HEK293 (cell line): ENCODE data around the gene SLC22A3.
A peak's percentile ranks its signal among the peaks of the same experiment; 100 is the strongest.

Source experiments
- CTCF ChIA-PET: fragments of 350-600 bp; formaldehyde crosslinking; extraction: SDS; loops from one replicate; lab custom pipeline; 2021; ENCODE audit warnings: antibody characterized with exemption; lab: Yijun Ruan, JAX
- POLR2A ChIA-PET: fragments of 300-600 bp; formaldehyde crosslinking; extraction: SDS; loops from one replicate; lab custom pipeline; 2020; ENCODE audit warnings: antibody characterized with exemption, inconsistent platforms; lab: Yijun Ruan, JAX
- H3K27ac ChIP-seq: fragments of 200-500 bp; sonication (Bioruptor generic); 2 replicates; pipeline ENCODE4 v1.5.1; 2014; ENCODE audit warnings: low read depth, low read length, control low read depth, inconsistent platforms; ENCODE audit errors: extremely low read depth
- H3K36me3 ChIP-seq, 2 experiments: fragments of 200-500 bp in 1 of 2; sonication (Bioruptor generic) in 1 of 2; 1 replicate in 1 of 2; 2 replicates in 1 of 2; pipeline ENCODE4 v1.5.1; 2014 to 2017; ENCODE audit warnings: inconsistent platforms in 2 of 2, low read length in 2 of 2; ENCODE audit not compliant: control insufficient read depth in 2 of 2, insufficient read depth in 1 of 2
- H3K4me1 ChIP-seq: fragments of 200-500 bp; sonication (Bioruptor generic); 2 replicates; pipeline ENCODE4 v1.5.1; 2014; ENCODE audit warnings: mild to moderate bottlenecking, low read length, inconsistent platforms; ENCODE audit not compliant: control insufficient read depth, insufficient read depth
- H3K4me3 ChIP-seq: 2 replicates; pipeline ENCODE4 v1.5.1; 2011; ENCODE audit warnings: low read depth, mild to moderate bottlenecking, control low read depth, low read length, moderate library complexity
- H3K9me3 ChIP-seq: fragments of 200-500 bp; sonication (Bioruptor generic); 2 replicates; pipeline ENCODE4 v1.5.1; 2014; ENCODE audit warnings: low read depth, low read length, inconsistent platforms; ENCODE audit not compliant: control insufficient read depth, insufficient read depth
- FEZF1 ChIP-seq: fragments of 450-650 bp; formaldehyde crosslinking; IDR thresholded peaks from 2 replicates; pipeline ENCODE4 v1.5.1; 2016; ENCODE audit warnings: missing biosample characterization, missing genetic modification characterization
- GLI4 ChIP-seq: fragments of 450-650 bp; formaldehyde crosslinking; IDR thresholded peaks from 2 replicates; pipeline ENCODE4 v1.5.1; 2016; ENCODE audit warnings: missing biosample characterization, missing genetic modification characterization
- KLF8 ChIP-seq: fragments of 450-650 bp; formaldehyde crosslinking; IDR thresholded peaks from 2 replicates; pipeline ENCODE4 v1.5.1; 2016; ENCODE audit warnings: missing biosample characterization, missing genetic modification characterization
- KLF9 ChIP-seq: fragments of 450-650 bp; formaldehyde crosslinking; IDR thresholded peaks from 2 replicates; pipeline ENCODE4 v1.5.1; 2016; ENCODE audit warnings: missing biosample characterization, missing genetic modification characterization, low read depth
- TCF7L2 ChIP-seq: IDR thresholded peaks from 2 replicates; pipeline ENCODE4 v1.6.1; 2011; ENCODE audit warnings: low read depth, mild to moderate bottlenecking, inconsistent platforms, low read length, moderate library complexity, borderline replicate concordance
- ZBTB8A ChIP-seq: fragments of 450-650 bp; formaldehyde crosslinking; IDR thresholded peaks from 2 replicates; pipeline ENCODE4 v1.5.1; 2016; ENCODE audit warnings: missing biosample characterization, missing genetic modification characterization
- ZNF114 ChIP-seq: fragments of 450-650 bp; formaldehyde crosslinking; IDR thresholded peaks from 2 replicates; pipeline ENCODE4 v1.5.0; 2017; ENCODE audit warnings: missing biosample characterization, missing genetic modification characterization
- ZNF19 ChIP-seq: fragments of 450-650 bp; formaldehyde crosslinking; IDR thresholded peaks from 2 replicates; pipeline ENCODE4; 2016; ENCODE audit warnings: missing biosample characterization, missing genetic modification characterization, low read depth
- ZNF391 ChIP-seq: fragments of 450-650 bp; formaldehyde crosslinking; IDR thresholded peaks from 2 replicates; pipeline ENCODE4 v1.5.1; 2016; ENCODE audit warnings: low read depth, missing biosample characterization, missing genetic modification characterization, borderline replicate concordance
- ZNF416 ChIP-seq: fragments of 450-650 bp; formaldehyde crosslinking; IDR thresholded peaks from 2 replicates; pipeline ENCODE4 v1.5.1; 2016; ENCODE audit warnings: missing biosample characterization, missing genetic modification characterization
- ZNF510 ChIP-seq: fragments of 450-650 bp; formaldehyde crosslinking; IDR thresholded peaks from 2 replicates; pipeline ENCODE4 v1.5.1; 2018; ENCODE audit warnings: mild to moderate bottlenecking, missing genetic modification characterization, missing biosample characterization; ENCODE audit not compliant: insufficient replicate concordance
- ZNF555 ChIP-seq: fragments of 450-650 bp; formaldehyde crosslinking; conservative IDR thresholded peaks from 2 replicates; pipeline ENCODE4 v1.5.1; 2017; ENCODE audit warnings: missing biosample characterization, mild to moderate bottlenecking, missing genetic modification characterization, inconsistent platforms
- ZNF596 ChIP-seq: fragments of 450-650 bp; IDR thresholded peaks from 2 replicates; pipeline ENCODE4 v1.5.0; 2018; ENCODE audit warnings: missing biosample characterization, mild to moderate bottlenecking, missing genetic modification characterization, moderate library complexity
- ZNF76 ChIP-seq: fragments of 450-650 bp; formaldehyde crosslinking; IDR thresholded peaks from 2 replicates; pipeline ENCODE4; 2016; ENCODE audit warnings: low read depth, missing biosample characterization, missing genetic modification characterization, borderline replicate concordance
- ZNF843 ChIP-seq: fragments of 450-650 bp; formaldehyde crosslinking; IDR thresholded peaks from 2 replicates; pipeline ENCODE4 v1.5.1; 2016; ENCODE audit warnings: missing biosample characterization, missing genetic modification characterization
- TF ChIP-seq, protein P1 (sequence below): fragments of 450-650 bp; formaldehyde crosslinking; IDR thresholded peaks from 2 replicates; pipeline ENCODE4 v1.5.1; 2016; ENCODE audit warnings: missing biosample characterization, missing genetic modification characterization
- TF ChIP-seq, protein P2 (sequence below): fragments of 450-650 bp; formaldehyde crosslinking; IDR thresholded peaks from 2 replicates; pipeline ENCODE4 v1.5.1; 2016; ENCODE audit warnings: missing biosample characterization, missing genetic modification characterization, borderline replicate concordance
- TF ChIP-seq, protein P3 (sequence below): fragments of 450-650 bp; formaldehyde crosslinking; IDR thresholded peaks from 2 replicates; pipeline ENCODE4 v1.5.1; 2016; ENCODE audit warnings: missing biosample characterization, missing genetic modification characterization
- TF ChIP-seq, protein P4 (sequence below): fragments of 450-650 bp; formaldehyde crosslinking; IDR thresholded peaks from 2 replicates; pipeline ENCODE4 v1.5.1; 2016; ENCODE audit warnings: missing biosample characterization, missing genetic modification characterization
- TF ChIP-seq, protein P5 (sequence below): fragments of 450-650 bp; formaldehyde crosslinking; IDR thresholded peaks from 2 replicates; pipeline ENCODE4 v1.5.1; 2017; ENCODE audit warnings: missing biosample characterization, mild to moderate bottlenecking, missing genetic modification characterization, moderate library complexity

The SLC22A3 gene

DNA sequence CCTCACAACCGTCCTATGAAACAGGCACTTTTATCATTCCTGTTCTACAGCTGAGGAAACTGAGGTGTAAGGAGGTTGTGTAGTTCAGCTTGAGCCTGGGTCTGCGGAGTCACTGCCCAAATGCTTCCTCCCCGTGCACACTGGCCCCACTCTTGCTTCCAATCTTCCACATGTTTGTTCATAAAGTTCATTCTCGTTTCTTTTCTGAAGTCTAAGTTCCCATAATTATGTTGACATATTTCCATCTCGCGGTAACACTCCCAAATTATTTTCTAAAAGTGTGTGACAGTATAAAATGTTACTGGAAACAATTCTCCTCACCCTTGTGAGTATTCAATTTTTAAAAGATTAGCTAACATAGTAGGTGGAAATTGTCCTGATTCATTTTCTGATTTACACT lies 106.9 kb downstream of the SLC22A3 start:
- TF ChIP-seq ZNF19 (tag by site-specific recombination): no peak
- TF ChIP-seq, protein P1, sequence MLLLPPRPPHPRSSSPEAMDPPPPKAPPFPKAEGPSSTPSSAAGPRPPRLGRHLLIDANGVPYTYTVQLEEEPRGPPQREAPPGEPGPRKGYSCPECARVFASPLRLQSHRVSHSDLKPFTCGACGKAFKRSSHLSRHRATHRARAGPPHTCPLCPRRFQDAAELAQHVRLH (tag by site-specific recombination): no peak
- no peak for TF ChIP-seq ZNF510 (tag by site-specific recombination)
- TF ChIP-seq KLF9 (tag by site-specific recombination): no peak
- no peak for TF ChIP-seq GLI4
- TF ChIP-seq ZNF391 (tag by site-specific recombination): no peak
- no peak for TF ChIP-seq ZBTB8A
- no peak for TF ChIP-seq ZNF555 (tag by site-specific recombination)
- TF ChIP-seq, protein P2, sequence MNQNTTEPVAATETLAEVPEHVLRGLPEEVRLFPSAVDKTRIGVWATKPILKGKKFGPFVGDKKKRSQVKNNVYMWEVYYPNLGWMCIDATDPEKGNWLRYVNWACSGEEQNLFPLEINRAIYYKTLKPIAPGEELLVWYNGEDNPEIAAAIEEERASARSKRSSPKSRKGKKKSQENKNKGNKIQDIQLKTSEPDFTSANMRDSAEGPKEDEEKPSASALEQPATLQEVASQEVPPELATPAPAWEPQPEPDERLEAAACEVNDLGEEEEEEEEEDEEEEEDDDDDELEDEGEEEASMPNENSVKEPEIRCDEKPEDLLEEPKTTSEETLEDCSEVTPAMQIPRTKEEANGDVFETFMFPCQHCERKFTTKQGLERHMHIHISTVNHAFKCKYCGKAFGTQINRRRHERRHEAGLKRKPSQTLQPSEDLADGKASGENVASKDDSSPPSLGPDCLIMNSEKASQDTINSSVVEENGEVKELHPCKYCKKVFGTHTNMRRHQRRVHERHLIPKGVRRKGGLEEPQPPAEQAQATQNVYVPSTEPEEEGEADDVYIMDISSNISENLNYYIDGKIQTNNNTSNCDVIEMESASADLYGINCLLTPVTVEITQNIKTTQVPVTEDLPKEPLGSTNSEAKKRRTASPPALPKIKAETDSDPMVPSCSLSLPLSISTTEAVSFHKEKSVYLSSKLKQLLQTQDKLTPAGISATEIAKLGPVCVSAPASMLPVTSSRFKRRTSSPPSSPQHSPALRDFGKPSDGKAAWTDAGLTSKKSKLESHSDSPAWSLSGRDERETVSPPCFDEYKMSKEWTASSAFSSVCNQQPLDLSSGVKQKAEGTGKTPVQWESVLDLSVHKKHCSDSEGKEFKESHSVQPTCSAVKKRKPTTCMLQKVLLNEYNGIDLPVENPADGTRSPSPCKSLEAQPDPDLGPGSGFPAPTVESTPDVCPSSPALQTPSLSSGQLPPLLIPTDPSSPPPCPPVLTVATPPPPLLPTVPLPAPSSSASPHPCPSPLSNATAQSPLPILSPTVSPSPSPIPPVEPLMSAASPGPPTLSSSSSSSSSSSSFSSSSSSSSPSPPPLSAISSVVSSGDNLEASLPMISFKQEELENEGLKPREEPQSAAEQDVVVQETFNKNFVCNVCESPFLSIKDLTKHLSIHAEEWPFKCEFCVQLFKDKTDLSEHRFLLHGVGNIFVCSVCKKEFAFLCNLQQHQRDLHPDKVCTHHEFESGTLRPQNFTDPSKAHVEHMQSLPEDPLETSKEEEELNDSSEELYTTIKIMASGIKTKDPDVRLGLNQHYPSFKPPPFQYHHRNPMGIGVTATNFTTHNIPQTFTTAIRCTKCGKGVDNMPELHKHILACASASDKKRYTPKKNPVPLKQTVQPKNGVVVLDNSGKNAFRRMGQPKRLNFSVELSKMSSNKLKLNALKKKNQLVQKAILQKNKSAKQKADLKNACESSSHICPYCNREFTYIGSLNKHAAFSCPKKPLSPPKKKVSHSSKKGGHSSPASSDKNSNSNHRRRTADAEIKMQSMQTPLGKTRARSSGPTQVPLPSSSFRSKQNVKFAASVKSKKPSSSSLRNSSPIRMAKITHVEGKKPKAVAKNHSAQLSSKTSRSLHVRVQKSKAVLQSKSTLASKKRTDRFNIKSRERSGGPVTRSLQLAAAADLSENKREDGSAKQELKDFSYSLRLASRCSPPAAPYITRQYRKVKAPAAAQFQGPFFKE (tag by site-specific recombination): no peak
- TF ChIP-seq ZNF843 (tag by site-specific recombination): no peak
- H3K9me3 ChIP-seq: no peaks in the 10 kb centered on the region
- CTCF ChIA-PET: interaction anchor here (0.5 to 3.8 kb wide), 53 partner anchors 8 to 1292 kb away, joined by 3 to 44 read pairs (median 3); no protein-coding TSS in a partner anchor
- no peaks in the 10 kb centered on the region for H3K36me3 ChIP-seq
- no peak overlapping the region for H3K27ac ChIP-seq
- no peak overlapping the region for H3K4me3 ChIP-seq
- H3K4me1 ChIP-seq: no peaks in the 10 kb centered on the region
- POLR2A ChIA-PET: no interaction called here

DNA sequence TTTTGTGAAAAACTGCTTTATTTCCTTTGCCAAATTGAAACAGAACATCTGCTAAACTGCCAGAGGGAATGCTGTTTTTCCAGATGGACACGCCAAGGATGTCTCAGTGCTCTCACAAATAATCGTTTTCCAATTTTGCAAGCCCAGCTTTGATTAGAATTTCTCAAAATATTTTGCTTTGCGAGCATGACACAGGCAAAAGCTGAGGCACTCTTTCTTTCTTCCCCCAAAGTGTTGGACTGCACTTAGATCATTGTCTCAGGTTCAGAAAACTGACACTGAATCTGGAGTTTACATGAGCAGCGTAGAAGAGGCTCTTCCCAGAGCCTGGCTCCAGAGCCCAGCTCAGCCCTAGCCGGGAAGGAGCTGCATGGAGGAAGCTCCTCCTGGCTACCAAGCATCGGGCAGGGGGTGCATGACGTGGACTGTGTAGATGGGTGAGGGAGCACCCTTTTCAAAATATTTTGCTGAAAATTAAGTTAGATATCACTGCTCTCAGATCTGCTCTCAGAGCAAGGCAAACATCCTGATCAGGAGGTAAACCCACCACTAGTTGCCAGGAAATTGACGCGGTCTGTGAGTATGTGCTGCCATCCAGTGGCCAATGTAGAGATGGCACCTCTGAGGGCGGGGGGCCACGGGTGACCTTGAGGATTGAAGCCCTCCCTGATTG lies 107.5 kb downstream of the SLC22A3 start:
- no peaks in the 10 kb centered on the region for H3K9me3 ChIP-seq
- no peak overlapping the region for H3K4me3 ChIP-seq
- ChIA-PET POLR2A (no interaction called here), CTCF (interaction anchor here (0.6 to 3.8 kb wide), 54 partner anchors 8 to 1291 kb away, joined by 3 to 44 read pairs (median 4); no protein-coding TSS in a partner anchor)
- no peaks in the 10 kb centered on the region for H3K4me1 ChIP-seq
- no peak overlapping the region for H3K27ac ChIP-seq
- H3K36me3 ChIP-seq: no peaks in the 10 kb centered on the region
- TF ChIP-seq, protein P3, sequence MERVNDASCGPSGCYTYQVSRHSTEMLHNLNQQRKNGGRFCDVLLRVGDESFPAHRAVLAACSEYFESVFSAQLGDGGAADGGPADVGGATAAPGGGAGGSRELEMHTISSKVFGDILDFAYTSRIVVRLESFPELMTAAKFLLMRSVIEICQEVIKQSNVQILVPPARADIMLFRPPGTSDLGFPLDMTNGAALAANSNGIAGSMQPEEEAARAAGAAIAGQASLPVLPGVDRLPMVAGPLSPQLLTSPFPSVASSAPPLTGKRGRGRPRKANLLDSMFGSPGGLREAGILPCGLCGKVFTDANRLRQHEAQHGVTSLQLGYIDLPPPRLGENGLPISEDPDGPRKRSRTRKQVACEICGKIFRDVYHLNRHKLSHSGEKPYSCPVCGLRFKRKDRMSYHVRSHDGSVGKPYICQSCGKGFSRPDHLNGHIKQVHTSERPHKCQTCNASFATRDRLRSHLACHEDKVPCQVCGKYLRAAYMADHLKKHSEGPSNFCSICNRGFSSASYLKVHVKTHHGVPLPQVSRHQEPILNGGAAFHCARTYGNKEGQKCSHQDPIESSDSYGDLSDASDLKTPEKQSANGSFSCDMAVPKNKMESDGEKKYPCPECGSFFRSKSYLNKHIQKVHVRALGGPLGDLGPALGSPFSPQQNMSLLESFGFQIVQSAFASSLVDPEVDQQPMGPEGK (tag by site-specific recombination): peak; percentile 49; the same call in 1 of the 2 replicates
- TF ChIP-seq ZNF596 (tag by site-specific recombination) (no peak), TCF7L2 (no peak), ZNF416 (no peak), FEZF1 (tag by site-specific recombination) (no peak), ZNF391 (tag by site-specific recombination) (no peak), KLF8 (no peak), ZNF114 (tag by site-specific recombination) (no peak), ZNF76 (tag by site-specific recombination) (no peak)
- TF ChIP-seq, protein P4, sequence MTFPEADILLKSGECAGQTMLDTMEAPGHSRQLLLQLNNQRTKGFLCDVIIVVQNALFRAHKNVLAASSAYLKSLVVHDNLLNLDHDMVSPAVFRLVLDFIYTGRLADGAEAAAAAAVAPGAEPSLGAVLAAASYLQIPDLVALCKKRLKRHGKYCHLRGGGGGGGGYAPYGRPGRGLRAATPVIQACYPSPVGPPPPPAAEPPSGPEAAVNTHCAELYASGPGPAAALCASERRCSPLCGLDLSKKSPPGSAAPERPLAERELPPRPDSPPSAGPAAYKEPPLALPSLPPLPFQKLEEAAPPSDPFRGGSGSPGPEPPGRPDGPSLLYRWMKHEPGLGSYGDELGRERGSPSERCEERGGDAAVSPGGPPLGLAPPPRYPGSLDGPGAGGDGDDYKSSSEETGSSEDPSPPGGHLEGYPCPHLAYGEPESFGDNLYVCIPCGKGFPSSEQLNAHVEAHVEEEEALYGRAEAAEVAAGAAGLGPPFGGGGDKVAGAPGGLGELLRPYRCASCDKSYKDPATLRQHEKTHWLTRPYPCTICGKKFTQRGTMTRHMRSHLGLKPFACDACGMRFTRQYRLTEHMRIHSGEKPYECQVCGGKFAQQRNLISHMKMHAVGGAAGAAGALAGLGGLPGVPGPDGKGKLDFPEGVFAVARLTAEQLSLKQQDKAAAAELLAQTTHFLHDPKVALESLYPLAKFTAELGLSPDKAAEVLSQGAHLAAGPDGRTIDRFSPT (tag by site-specific recombination): no peak
- TF ChIP-seq, protein P5, sequence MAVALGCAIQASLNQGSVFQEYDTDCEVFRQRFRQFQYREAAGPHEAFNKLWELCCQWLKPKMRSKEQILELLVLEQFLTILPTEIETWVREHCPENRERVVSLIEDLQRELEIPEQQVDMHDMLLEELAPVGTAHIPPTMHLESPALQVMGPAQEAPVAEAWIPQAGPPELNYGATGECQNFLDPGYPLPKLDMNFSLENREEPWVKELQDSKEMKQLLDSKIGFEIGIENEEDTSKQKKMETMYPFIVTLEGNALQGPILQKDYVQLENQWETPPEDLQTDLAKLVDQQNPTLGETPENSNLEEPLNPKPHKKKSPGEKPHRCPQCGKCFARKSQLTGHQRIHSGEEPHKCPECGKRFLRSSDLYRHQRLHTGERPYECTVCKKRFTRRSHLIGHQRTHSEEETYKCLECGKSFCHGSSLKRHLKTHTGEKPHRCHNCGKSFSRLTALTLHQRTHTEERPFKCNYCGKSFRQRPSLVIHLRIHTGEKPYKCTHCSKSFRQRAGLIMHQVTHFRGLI: no peak
